Panc1 (cell line): ENCODE results near the gene ZBTB20. TPM values are rescaled to one million over a fixed set of nuclear protein-coding genes. Genes with fewer than 3 reads are reported as not detected.

ENCODE experiments used
- ATAC-seq: fragments of 200-7000 bp; cut with Tn5 transposase; 2 replicates; pipeline ENCODE4 v1.9.1; 2020; ENCODE audit warnings: mild to moderate bottlenecking, moderate library complexity
- BruUV-seq: library from RNA; stranded (reverse); fragments of 400-500 nt; replicated peaks from 2 replicates; lab custom pipeline; 2021; lab: Mats Ljungman, UMichigan
- CTCF ChIA-PET: fragments of 300-600 bp; sonication (Branson Sonifier 250); formaldehyde crosslinking; loops from one replicate; lab custom pipeline; 2022; ENCODE audit warnings: antibody characterized with exemption; lab: Charles Lee
- POLR2A ChIA-PET: fragments of 300-600 bp; sonication (Branson Sonifier 250); formaldehyde crosslinking; loops from one replicate; lab custom pipeline; 2022; ENCODE audit warnings: antibody characterized with exemption; lab: Charles Lee
- DNase-seq: peaks from one replicate; pipeline ENCODE4 v3.0.0-alpha.2; 2010; ENCODE audit warnings: low read depth, low spot score
- H3K27ac ChIP-seq: 2 replicates; pipeline ENCODE4 v1.5.1; 2011; ENCODE audit warnings: mild to moderate bottlenecking, low read length, inconsistent platforms
- H3K27me3 ChIP-seq: fragments of 200-500 bp; sonication (Bioruptor generic); 2 replicates; pipeline ENCODE4 v1.6.0; 2014; ENCODE audit warnings: low read length, inconsistent platforms; ENCODE audit not compliant: control insufficient read depth, insufficient read depth
- H3K36me3 ChIP-seq: fragments of 200-500 bp; sonication (Bioruptor generic); 2 replicates; pipeline ENCODE4 v1.5.1; 2014; ENCODE audit warnings: inconsistent platforms, mild to moderate bottlenecking, low read length, moderate library complexity; ENCODE audit not compliant: control insufficient read depth, insufficient read depth
- H3K4me1 ChIP-seq: 2 replicates; pipeline ENCODE4 v1.5.1; 2011; ENCODE audit warnings: inconsistent platforms, mild to moderate bottlenecking, low read length, moderate library complexity; ENCODE audit not compliant: control insufficient read depth, insufficient read depth
- H3K4me3 ChIP-seq, 2 experiments: 2 replicates each; pipeline ENCODE4 v1.5.1; 2011 to 2012; ENCODE audit warnings: low read depth in 2 of 2, low read length in 2 of 2, mild to moderate bottlenecking in 2 of 2, inconsistent platforms in 1 of 2, moderate library complexity in 1 of 2
- H3K9me3 ChIP-seq: fragments of 200-500 bp; sonication (Bioruptor generic); 2 replicates; pipeline ENCODE4 v1.5.1; 2014; ENCODE audit warnings: low read depth, mild to moderate bottlenecking, inconsistent platforms, low read length, moderate library complexity; ENCODE audit not compliant: control insufficient read depth, insufficient read depth
- POLR2AphosphoS5 ChIP-seq: IDR thresholded peaks from 2 replicates; pipeline ENCODE4 v1.6.1; 2012; ENCODE audit warnings: mild to moderate bottlenecking, low read depth, low read length, moderate library complexity
- SIN3A ChIP-seq: IDR thresholded peaks from 2 replicates; pipeline ENCODE4 v1.6.1; 2012; ENCODE audit warnings: low read depth, mild to moderate bottlenecking, low read length, moderate library complexity, borderline replicate concordance; ENCODE audit not compliant: insufficient read depth
- TCF7L2 ChIP-seq: IDR thresholded peaks from 2 replicates; pipeline ENCODE4 v1.6.1; 2011; ENCODE audit warnings: mild to moderate bottlenecking, low read depth, low read length, inconsistent platforms
- in situ Hi-C: cut with HindIII; loops from 2 replicates; pipeline ENCODE4 v1.10.0; 2016; ENCODE audit warnings: low sequenced_read_pairs, low pct_unique_long_range_greater_than_20kb
- intact Hi-C: fragments of 100-400 bp; cut with micrococcal nuclease; formaldehyde crosslinking; loops from one replicate; pipeline ENCODE4 v1.10.0; 2022; ENCODE audit not compliant: unreplicated experiment
- total RNA-seq: library from RNA; stranded (reverse); gene quantifications from one replicate; pipeline ENCODE4 v1.2.1, GENCODE V29; 2021; ENCODE audit not compliant: unreplicated experiment
- TF ChIP-seq, protein P1 (sequence below): fragments of 450-650 bp; IDR thresholded peaks from 2 replicates; pipeline ENCODE4 v1.5.1; 2017; ENCODE audit warnings: mild to moderate bottlenecking
- TF ChIP-seq, protein P2 (sequence below), 2 experiments: IDR thresholded peaks; 2 replicates each; pipeline ENCODE4 v1.6.1; 2011 to 2012; ENCODE audit warnings: low read depth in 2 of 2, control low read depth in 1 of 2, low read length in 1 of 2, mild to moderate bottlenecking in 1 of 2, moderate library complexity in 1 of 2; ENCODE audit not compliant: insufficient read depth in 1 of 2

ZBTB20 gene
- total RNA-seq, 1 experiment from 2014 or later, result 4.1 TPM

DNA sequence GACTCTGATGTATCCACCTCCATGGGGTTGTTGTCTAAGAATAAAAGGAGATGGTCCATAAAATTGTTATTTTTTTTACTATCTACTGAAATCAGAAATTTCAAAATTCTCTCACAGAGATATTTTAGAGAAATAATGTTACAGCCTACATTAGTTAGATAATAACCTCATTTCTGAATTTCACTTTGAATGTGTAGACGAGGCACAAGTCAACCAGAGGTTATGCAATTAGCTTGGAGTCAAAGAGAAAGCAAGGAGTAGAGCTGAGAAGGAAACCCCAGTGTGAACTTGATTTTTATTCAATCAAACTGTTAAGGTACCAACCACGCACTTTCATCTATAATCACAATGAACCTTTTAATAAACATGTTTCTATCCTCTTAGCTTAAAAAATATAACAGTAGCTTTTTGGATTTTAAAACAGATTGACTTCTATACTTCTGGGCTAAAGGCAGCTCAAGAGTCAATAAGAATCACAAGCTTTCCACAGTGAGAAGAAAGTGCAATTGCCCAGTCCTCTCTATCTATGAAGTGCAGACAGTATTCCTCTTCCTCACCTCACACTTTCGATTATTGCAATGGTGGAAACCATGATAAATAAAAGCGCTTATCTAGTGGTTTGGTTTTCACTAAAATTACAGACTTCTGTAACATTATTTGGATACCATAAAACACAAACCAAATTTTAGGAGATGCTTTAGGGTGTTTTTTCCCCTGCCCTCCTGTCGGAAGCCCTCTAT is 403.2 kb downstream of the ZBTB20 start:
- H3K27me3 ChIP-seq, result no peaks in the 10 kb centered on the region
- peaks cover 4% of the 10 kb centered on the region; the same call in 1 of the 2 replicates for H3K9me3 ChIP-seq
- no peaks in the 10 kb centered on the region for H3K36me3 ChIP-seq
- no TSS peak for BruUV-seq
- no peak overlapping the region for H3K27ac ChIP-seq
- DNase-seq, result no peak
- ChIA-PET CTCF (no interaction called here), POLR2A (no interaction called here)
- H3K4me1 ChIP-seq, result no peaks in the 10 kb centered on the region
- no peak overlapping the region for H3K4me3 ChIP-seq
- TF ChIP-seq POLR2AphosphoS5 (no peak), TCF7L2 (no peak), SIN3A (no peak)
- TF ChIP-seq, protein P1, sequence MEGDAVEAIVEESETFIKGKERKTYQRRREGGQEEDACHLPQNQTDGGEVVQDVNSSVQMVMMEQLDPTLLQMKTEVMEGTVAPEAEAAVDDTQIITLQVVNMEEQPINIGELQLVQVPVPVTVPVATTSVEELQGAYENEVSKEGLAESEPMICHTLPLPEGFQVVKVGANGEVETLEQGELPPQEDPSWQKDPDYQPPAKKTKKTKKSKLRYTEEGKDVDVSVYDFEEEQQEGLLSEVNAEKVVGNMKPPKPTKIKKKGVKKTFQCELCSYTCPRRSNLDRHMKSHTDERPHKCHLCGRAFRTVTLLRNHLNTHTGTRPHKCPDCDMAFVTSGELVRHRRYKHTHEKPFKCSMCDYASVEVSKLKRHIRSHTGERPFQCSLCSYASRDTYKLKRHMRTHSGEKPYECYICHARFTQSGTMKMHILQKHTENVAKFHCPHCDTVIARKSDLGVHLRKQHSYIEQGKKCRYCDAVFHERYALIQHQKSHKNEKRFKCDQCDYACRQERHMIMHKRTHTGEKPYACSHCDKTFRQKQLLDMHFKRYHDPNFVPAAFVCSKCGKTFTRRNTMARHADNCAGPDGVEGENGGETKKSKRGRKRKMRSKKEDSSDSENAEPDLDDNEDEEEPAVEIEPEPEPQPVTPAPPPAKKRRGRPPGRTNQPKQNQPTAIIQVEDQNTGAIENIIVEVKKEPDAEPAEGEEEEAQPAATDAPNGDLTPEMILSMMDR, result no peak
- TF ChIP-seq, protein P2, sequence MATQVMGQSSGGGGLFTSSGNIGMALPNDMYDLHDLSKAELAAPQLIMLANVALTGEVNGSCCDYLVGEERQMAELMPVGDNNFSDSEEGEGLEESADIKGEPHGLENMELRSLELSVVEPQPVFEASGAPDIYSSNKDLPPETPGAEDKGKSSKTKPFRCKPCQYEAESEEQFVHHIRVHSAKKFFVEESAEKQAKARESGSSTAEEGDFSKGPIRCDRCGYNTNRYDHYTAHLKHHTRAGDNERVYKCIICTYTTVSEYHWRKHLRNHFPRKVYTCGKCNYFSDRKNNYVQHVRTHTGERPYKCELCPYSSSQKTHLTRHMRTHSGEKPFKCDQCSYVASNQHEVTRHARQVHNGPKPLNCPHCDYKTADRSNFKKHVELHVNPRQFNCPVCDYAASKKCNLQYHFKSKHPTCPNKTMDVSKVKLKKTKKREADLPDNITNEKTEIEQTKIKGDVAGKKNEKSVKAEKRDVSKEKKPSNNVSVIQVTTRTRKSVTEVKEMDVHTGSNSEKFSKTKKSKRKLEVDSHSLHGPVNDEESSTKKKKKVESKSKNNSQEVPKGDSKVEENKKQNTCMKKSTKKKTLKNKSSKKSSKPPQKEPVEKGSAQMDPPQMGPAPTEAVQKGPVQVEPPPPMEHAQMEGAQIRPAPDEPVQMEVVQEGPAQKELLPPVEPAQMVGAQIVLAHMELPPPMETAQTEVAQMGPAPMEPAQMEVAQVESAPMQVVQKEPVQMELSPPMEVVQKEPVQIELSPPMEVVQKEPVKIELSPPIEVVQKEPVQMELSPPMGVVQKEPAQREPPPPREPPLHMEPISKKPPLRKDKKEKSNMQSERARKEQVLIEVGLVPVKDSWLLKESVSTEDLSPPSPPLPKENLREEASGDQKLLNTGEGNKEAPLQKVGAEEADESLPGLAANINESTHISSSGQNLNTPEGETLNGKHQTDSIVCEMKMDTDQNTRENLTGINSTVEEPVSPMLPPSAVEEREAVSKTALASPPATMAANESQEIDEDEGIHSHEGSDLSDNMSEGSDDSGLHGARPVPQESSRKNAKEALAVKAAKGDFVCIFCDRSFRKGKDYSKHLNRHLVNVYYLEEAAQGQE (IDR thresholded peaks at IDR 0.05; ENCODE audit: insufficient read depth in 1 of 2, low read depth in 2 of 2, low read length in 1 of 2), result no peak
- intact Hi-C loops (no loop called here), in situ Hi-C loops (no loop called here)
- ATAC-seq, result no peak

GRCh38 chr3:114741066-114741465 is 406.0 kb downstream of the ZBTB20 start:
- Histone ChIP-seq H3K36me3 (no peaks in the 10 kb centered on the region), H3K27ac (no peak overlapping the region), H3K27me3 (no peaks in the 10 kb centered on the region), H3K4me1 (no peaks in the 10 kb centered on the region), H3K9me3 (peaks cover 4% of the 10 kb centered on the region; the same call in 1 of the 2 replicates), H3K4me3 (no peak overlapping the region)
- in situ Hi-C loops (no loop called here), intact Hi-C loops (no loop called here)
- no TSS peak for BruUV-seq
- no peak for DNase-seq
- POLR2A ChIA-PET, result interaction anchor here (0.6 kb wide), 1 partner anchor 49 kb away, joined by 3 read pairs; no protein-coding TSS in a partner anchor
- CTCF ChIA-PET, result no interaction called here
- TF ChIP-seq SIN3A, result no peak
- TF ChIP-seq POLR2AphosphoS5, result no peak
- TF ChIP-seq, protein P1, result no peak
- TF ChIP-seq, protein P2 (IDR thresholded peaks at IDR 0.05; ENCODE audit: insufficient read depth in 1 of 2, low read depth in 2 of 2, low read length in 1 of 2), result no peak
- TF ChIP-seq TCF7L2, result no peak
- no peak for ATAC-seq
